ENCODE results near the gene CTNNA2.

CTNNA2 gene

GRCh38 chr2:80323610-80324009 lies 810.8 kb downstream of the CTNNA2 start:
- no peak overlapping the region for H3K4me3 ChIP-seq (ENCODE audit: low read depth, low read length)
- in situ Hi-C loops (cut with HindIII; ENCODE audit: low pct_ligation_motif_present, low sequenced_read_pairs): no loop called here
- H3K27me3 ChIP-seq (replicated peaks): no peaks in the 10 kb centered on the region
- no peak overlapping the region for H3K27ac ChIP-seq
- TF ChIP-seq, protein P1, sequence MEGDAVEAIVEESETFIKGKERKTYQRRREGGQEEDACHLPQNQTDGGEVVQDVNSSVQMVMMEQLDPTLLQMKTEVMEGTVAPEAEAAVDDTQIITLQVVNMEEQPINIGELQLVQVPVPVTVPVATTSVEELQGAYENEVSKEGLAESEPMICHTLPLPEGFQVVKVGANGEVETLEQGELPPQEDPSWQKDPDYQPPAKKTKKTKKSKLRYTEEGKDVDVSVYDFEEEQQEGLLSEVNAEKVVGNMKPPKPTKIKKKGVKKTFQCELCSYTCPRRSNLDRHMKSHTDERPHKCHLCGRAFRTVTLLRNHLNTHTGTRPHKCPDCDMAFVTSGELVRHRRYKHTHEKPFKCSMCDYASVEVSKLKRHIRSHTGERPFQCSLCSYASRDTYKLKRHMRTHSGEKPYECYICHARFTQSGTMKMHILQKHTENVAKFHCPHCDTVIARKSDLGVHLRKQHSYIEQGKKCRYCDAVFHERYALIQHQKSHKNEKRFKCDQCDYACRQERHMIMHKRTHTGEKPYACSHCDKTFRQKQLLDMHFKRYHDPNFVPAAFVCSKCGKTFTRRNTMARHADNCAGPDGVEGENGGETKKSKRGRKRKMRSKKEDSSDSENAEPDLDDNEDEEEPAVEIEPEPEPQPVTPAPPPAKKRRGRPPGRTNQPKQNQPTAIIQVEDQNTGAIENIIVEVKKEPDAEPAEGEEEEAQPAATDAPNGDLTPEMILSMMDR (IDR thresholded peaks at IDR 0.05; ENCODE audit: low read depth, low read length, missing control alignments): peak; percentile 4
- DNase-seq: no peak
- H3K36me3 ChIP-seq (replicated peaks): no peaks in the 10 kb centered on the region

DNA sequence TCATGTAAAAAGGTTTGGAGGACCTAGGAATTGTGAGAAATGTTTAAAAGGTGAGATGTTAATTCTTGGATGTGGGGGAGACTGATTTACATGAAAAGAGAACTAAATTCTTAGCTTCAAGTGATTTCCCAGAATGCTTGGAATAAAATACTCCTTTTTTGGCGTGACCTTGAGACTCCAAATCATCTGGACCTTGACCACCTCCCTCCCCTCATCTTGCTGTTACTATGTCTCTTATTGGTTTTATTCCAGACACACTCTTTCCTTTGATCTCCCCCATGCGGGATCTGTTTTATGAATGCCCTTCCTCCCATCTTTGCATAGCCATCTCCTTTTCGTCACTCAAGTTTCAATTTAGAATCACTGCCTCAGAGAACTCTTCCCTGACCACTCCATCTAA lies 811.7 kb downstream of the CTNNA2 start:
- TF ChIP-seq, protein P1 (IDR thresholded peaks at IDR 0.05; ENCODE audit: low read depth, low read length, missing control alignments): no peak
- no peak overlapping the region for H3K4me3 ChIP-seq (ENCODE audit: low read depth, low read length)
- DNase-seq: no peak

GRCh38 chr2:80326214-80326613 lies 813.4 kb downstream of the CTNNA2 start:
- DNase-seq: no peak
- no peaks in the 10 kb centered on the region for H3K36me3 ChIP-seq (replicated peaks)
- H3K27me3 ChIP-seq (replicated peaks): no peaks in the 10 kb centered on the region
- H3K4me3 ChIP-seq (ENCODE audit: low read depth, low read length): no peak overlapping the region
- TF ChIP-seq, protein P1 (IDR thresholded peaks at IDR 0.05; ENCODE audit: low read depth, low read length, missing control alignments): peak; percentile 51
- in situ Hi-C loops (cut with HindIII; ENCODE audit: low pct_ligation_motif_present, low sequenced_read_pairs): no loop called here
- no peak overlapping the region for H3K27ac ChIP-seq

More for the DNA sequence above, 811.7 kb downstream of the CTNNA2 start:
- no peaks in the 10 kb centered on the region for H3K36me3 ChIP-seq (replicated peaks)
- H3K27me3 ChIP-seq (replicated peaks): no peaks in the 10 kb centered on the region
- H3K27ac ChIP-seq: no peak overlapping the region
- in situ Hi-C loops (cut with HindIII; ENCODE audit: low pct_ligation_motif_present, low sequenced_read_pairs): no loop called here

DNA sequence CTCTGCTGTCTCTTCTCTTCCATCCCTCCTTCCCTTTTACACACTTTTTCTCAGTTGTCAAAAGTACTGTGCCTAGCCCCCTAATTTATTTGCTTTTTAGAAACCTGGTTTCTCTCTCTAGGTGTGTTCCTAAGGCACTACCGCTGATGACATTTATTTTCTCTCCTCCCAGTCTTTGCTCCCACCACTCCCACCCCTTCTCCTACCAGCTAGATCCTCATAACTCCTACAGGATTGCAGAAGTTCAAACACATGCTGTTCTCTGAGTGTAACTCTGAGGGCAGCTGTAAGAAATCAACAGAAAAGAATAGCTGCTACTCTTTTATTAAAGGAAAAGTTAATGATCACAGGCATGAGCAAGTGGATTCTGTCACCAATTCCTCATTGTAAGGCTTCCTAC lies 814.0 kb downstream of the CTNNA2 start:
- in situ Hi-C loops (cut with HindIII; ENCODE audit: low pct_ligation_motif_present, low sequenced_read_pairs): no loop called here
- no peak for DNase-seq
- Histone ChIP-seq H3K4me3 (ENCODE audit: low read depth, low read length) (no peak overlapping the region), H3K36me3 (replicated peaks) (no peaks in the 10 kb centered on the region), H3K27ac (no peak overlapping the region), H3K27me3 (replicated peaks) (no peaks in the 10 kb centered on the region)
- TF ChIP-seq, protein P1 (IDR thresholded peaks at IDR 0.05; ENCODE audit: low read depth, low read length, missing control alignments): no peak

DNA sequence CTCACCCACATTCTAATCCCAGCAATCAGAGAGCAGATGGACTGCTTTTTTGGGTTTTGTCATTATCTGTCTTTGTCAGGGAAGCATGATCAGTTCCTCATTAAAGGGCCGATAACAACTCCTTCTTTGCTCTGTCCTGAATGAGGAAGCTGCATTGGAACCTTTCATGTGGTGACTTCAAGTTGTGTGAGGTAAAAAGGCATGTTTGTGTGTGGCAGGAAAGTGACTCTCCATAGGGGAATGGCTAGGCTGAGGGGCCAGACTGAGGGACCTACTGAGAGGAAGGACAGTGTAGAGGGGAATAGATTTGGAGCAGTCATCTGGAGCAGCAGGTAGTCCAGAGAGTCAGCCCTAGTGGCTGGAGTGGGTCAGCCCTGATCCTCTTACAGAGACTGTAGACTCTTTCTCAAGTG lies 815.3 kb downstream of the CTNNA2 start:
- no peak overlapping the region for H3K27ac ChIP-seq
- no peaks in the 10 kb centered on the region for H3K27me3 ChIP-seq (replicated peaks)
- TF ChIP-seq, protein P1 (IDR thresholded peaks at IDR 0.05; ENCODE audit: low read depth, low read length, missing control alignments): no peak
- no peaks in the 10 kb centered on the region for H3K36me3 ChIP-seq (replicated peaks)
- no peak overlapping the region for H3K4me3 ChIP-seq (ENCODE audit: low read depth, low read length)
- DNase-seq: no peak
- in situ Hi-C loops (cut with HindIII; ENCODE audit: low pct_ligation_motif_present, low sequenced_read_pairs): no loop called here

DNA sequence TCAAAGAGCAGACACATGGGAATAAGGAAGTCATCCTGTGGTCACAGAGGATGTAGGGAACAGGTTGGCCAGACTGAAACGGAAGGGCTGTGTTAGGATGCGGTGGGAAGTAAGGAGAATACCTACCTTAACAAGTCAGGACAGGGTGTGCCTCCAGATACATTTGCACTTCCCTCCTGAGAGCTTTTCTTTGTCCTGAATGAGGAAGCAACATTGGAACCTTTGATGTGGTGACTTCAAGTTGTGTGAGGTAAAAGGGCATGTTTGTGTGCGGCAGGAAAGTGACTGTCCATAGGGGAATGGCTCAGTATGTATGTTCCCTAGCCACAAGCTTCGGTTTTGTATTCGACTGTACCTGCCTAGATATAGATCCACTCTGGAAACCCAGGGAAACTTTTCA lies 816.6 kb downstream of the CTNNA2 start:
- H3K27me3 ChIP-seq (replicated peaks): no peaks in the 10 kb centered on the region
- H3K36me3 ChIP-seq (replicated peaks): no peaks in the 10 kb centered on the region
- no peak overlapping the region for H3K27ac ChIP-seq
- no peak overlapping the region for H3K4me3 ChIP-seq (ENCODE audit: low read depth, low read length)
- TF ChIP-seq, protein P1 (IDR thresholded peaks at IDR 0.05; ENCODE audit: low read depth, low read length, missing control alignments): no peak
- DNase-seq: no peak
- in situ Hi-C loops (cut with HindIII; ENCODE audit: low pct_ligation_motif_present, low sequenced_read_pairs): no loop called here

All from brain microvascular endothelial cell (primary cell).